ENCODE results near the gene ARL8B. TPM values are rescaled to one million over a fixed set of nuclear protein-coding genes. Genes with fewer than 3 reads are reported as not detected.

Gene ARL8B
- total and polyA plus RNA-seq, 9 donors: 27.1 to 70.6 (median 49.8) TPM

- TF ChIP-seq CTCF (IDR thresholded peaks at IDR 0.05) (no peak), POLR2A (IDR thresholded peaks at IDR 0.05) (peak; percentile 75), EP300 (IDR thresholded peaks at IDR 0.05) (no peak)
- intact Hi-C loops (cut with DNase I): loop anchor here in 2 of 4 donors (5.0 kb wide), 1 partner anchor 65 kb away; the partner anchor contains the start of gene ARL8B (in 2 of the 2)
- H3K36me3 ChIP-seq: no peaks in the 10 kb centered on the region
- WGBS, 3 donors: 0 to 1% (median 0%) methylated on average over 35 to 78 of the region's 78 CpGs
- H3K4me1 ChIP-seq (ENCODE audit: insufficient read depth): peaks cover 6% of the 10 kb centered on the region
- peak within 1 kb of the TSS; percentile 98 for H3K4me3 ChIP-seq
- peak; percentile 93 to 99 (median 95) for DNase-seq
- no peaks in the 10 kb centered on the region for H3K9me3 ChIP-seq
- H3K27ac ChIP-seq: peak within 1 kb of the TSS; percentile 67 to 92
- no peaks in the 10 kb centered on the region for H3K27me3 ChIP-seq
Observed at GRCh38 chr3:5187156-5187919, 65.2 kb downstream of the ARL8B start, which contains the start of gene EDEM1. EDEM1 (plus strand) TSS chr3:5187707; CDS start chr3:5187806, 99 bp downstream.

- no peaks in the 10 kb centered on the region for H3K36me3 ChIP-seq
- peak in 4 of 5 donors; percentile 42 to 71 (median 64) for DNase-seq
- no peaks in the 10 kb centered on the region for H3K9me3 ChIP-seq
- whole genome bisulfite sequencing, 3 donors: 0 to 1% (median 0%) methylated on average over 31 to 66 of the region's 66 CpGs
- peaks cover 6% of the 10 kb centered on the region for H3K4me1 ChIP-seq (ENCODE audit: insufficient read depth)
- no peaks in the 10 kb centered on the region for H3K27me3 ChIP-seq
- H3K27ac ChIP-seq: peak overlapping the region; percentile 67 to 92
- H3K4me3 ChIP-seq: peak overlapping the region; percentile 98
- intact Hi-C loops (cut with DNase I): loop anchor here in 2 of 4 donors (5.0 kb wide), 1 partner anchor 66 kb away; the partner anchor contains the start of gene ARL8B (in 2 of the 2)
- TF ChIP-seq POLR2A (IDR thresholded peaks at IDR 0.05) (no peak), EP300 (IDR thresholded peaks at IDR 0.05) (no peak), CTCF (IDR thresholded peaks at IDR 0.05) (no peak)
Observed at GRCh38 chr3:5187920-5188418, 65.9 kb downstream of the ARL8B start.

GRCh38 chr3:5188419-5189221 is 66.5 kb downstream of the ARL8B start:
- H3K4me1 ChIP-seq (ENCODE audit: insufficient read depth): peaks cover 6% of the 10 kb centered on the region
- peak in 1 of 5 donors; percentile 30 for DNase-seq
- 5 to 9% (median 6%) methylated on average over 18 to 26 of the region's 26 CpGs for WGBS, 3 donors

More at GRCh38 chr3:5188419-5189221, 66.5 kb downstream of the ARL8B start:
- H3K27ac ChIP-seq: peak overlapping the region; percentile 67 to 92
- peak overlapping the region; percentile 98 for H3K4me3 ChIP-seq
- TF ChIP-seq POLR2A (IDR thresholded peaks at IDR 0.05) (no peak), CTCF (IDR thresholded peaks at IDR 0.05) (no peak), EP300 (IDR thresholded peaks at IDR 0.05) (no peak)
- no peaks in the 10 kb centered on the region for H3K36me3 ChIP-seq
- H3K9me3 ChIP-seq: no peaks in the 10 kb centered on the region
- H3K27me3 ChIP-seq: no peaks in the 10 kb centered on the region
- intact Hi-C loops (cut with DNase I): loop anchor here in 2 of 4 donors (5.0 kb wide), 1 partner anchor 66 kb away; the partner anchor contains the start of gene ARL8B (in 2 of the 2)

Data from ovary (tissue), 9 donors.